Sigmoid colon (tissue), 7 donors: ENCODE measurements around the gene SYNGR1. TPM values are rescaled to one million over a fixed set of nuclear protein-coding genes. Genes with fewer than 3 reads are reported as not detected.

Experiments
- DNase-seq: peaks from one replicate; pipeline ENCODE4 v3.0.0-alpha.2; 2019
- H3K27ac ChIP-seq, 4 donors: fragments of 200-600 bp; sonication (generic); one replicate each; pipeline ENCODE4 v1.5.1; 2016 to 2019; ENCODE audit warnings: mild to moderate bottlenecking in 1 of 4
- H3K27me3 ChIP-seq, 3 donors: fragments of 200-600 bp; sonication (generic); one replicate each; pipeline ENCODE4 v1.5.1; 2019; ENCODE audit warnings: mild to moderate bottlenecking in 1 of 3
- H3K36me3 ChIP-seq, 4 donors: fragments of 200-600 bp; sonication (generic); one replicate each; pipeline ENCODE4 v1.5.1; 2016 to 2019
- H3K4me1 ChIP-seq, 4 donors: fragments of 200-600 bp; sonication (generic); one replicate each; pipeline ENCODE4 v1.5.1; 2017 to 2019
- H3K4me3 ChIP-seq, 4 donors: fragments of 200-600 bp; sonication (generic); one replicate each; pipeline ENCODE4 v1.5.1; 2017 to 2019; ENCODE audit warnings: mild to moderate bottlenecking in 2 of 4, moderate library complexity in 1 of 4
- H3K9me3 ChIP-seq, 4 donors: fragments of 200-600 bp in 3 of 4; sonication (generic) in 3 of 4; one replicate each; pipeline versions ENCODE4 v1.5.1 to v1.6.1; 2013 to 2019
- CTCF ChIP-seq, 4 experiments: fragments of 450-650 bp in 3 of 4; fragments of 200-600 bp in 1 of 4; IDR thresholded peaks; one replicate each; pipeline ENCODE4 v1.5.1; 2016 to 2019; ENCODE audit warnings: antibody characterized with exemption in 4 of 4, mild to moderate bottlenecking in 3 of 4, moderate library complexity in 2 of 4
- EP300 ChIP-seq, 4 donors: sonication (generic); formaldehyde crosslinking; IDR thresholded peaks; one replicate each; pipeline ENCODE4 v1.6.1; 2017; ENCODE audit warnings: antibody characterized with exemption in 4 of 4
- POLR2A ChIP-seq, 2 donors: fragments of 450-650 bp; IDR thresholded peaks; one replicate each; pipeline ENCODE4 v1.6.1; 2016; ENCODE audit warnings: antibody characterized with exemption in 2 of 2, mild to moderate bottlenecking in 2 of 2, moderate library complexity in 2 of 2
- POLR2AphosphoS5 ChIP-seq, 4 donors: sonication (generic); formaldehyde crosslinking; IDR thresholded peaks; one replicate each; pipeline ENCODE4 v1.6.1; 2017; ENCODE audit warnings: antibody characterized with exemption in 4 of 4
- WGBS, 2 donors: extraction: QIAGEN DNeasy Blood & Tissue Kit; methylation state at CpG; one replicate each; pipeline ENCODE4 v1.1.7; 2013; 5-methylcytosine and 5-hydroxymethylcytosine counted together
- intact Hi-C: fragments of 100-400 bp; cut with DNase I; formaldehyde crosslinking; loops from one replicate; pipeline ENCODE4 v1.15.1; 2023
- polyA plus RNA-seq, 3 donors: library from polyadenylated mRNA; stranded (reverse); fragments of 200-250 nt; gene quantifications; one replicate each; pipeline ENCODE4 v1.2.3, GENCODE V29; 2013
- total RNA-seq, 4 donors: library from RNA; depleted of rRNA; stranded (reverse); fragments of >200 nt; gene quantifications; one replicate each; pipeline ENCODE4 v1.1.0, GENCODE V29; 2016
- donor health status: healthy with polysubstance abuse.
- donor health status: Bipolar disorder and iron deficiency.
- donor health status: healthy.

SYNGR1 gene
- total RNA-seq: 10 to 100 TPM; 14.5 to 29.4 (median 20.2) TPM
- 1 to 10 TPM in 2 of 3 donors, under 1 TPM in 1; 0.69 to 8.4 (median 7.5) TPM for polyA plus RNA-seq

- H3K4me1 ChIP-seq: peaks cover 0 to 22% (median 19%) of the 10 kb centered on the region in 4 donors
- H3K27me3 ChIP-seq: no peaks in the 10 kb centered on the region
- peak within 1 kb of the TSS; percentile 63 to 98 (median 78) for H3K4me3 ChIP-seq
- 1% methylated on average over 87 of the region's 87 CpGs for WGBS, 2 donors
- no peak for DNase-seq
- TF ChIP-seq POLR2A (IDR thresholded peaks at IDR 0.05) (no peak), POLR2AphosphoS5 (IDR thresholded peaks at IDR 0.05) (peak in 2 of 4 donors; percentile 60 to 71)
- H3K36me3 ChIP-seq: no peaks in the 10 kb centered on the region
- H3K27ac ChIP-seq: peak within 1 kb of the TSS; percentile 72 to 82 (median 77)
- no peaks in the 10 kb centered on the region for H3K9me3 ChIP-seq
- intact Hi-C loops: loop anchor here (5.0 kb wide), 2 partner anchors 47 to 172 kb away; partner anchors contain the start of genes ATF4 and TAB1
Measured at GRCh38 chr22:39349967-39350726, at the start of gene SYNGR1. SYNGR1 (plus strand) TSS chr22:39349991; CDS start chr22:39350011, 20 bp downstream.

GRCh38 chr22:39300186-39300830, 49.5 kb upstream of the SYNGR1 start:
- DNase-seq: no peak
- peak overlapping the region; percentile 40 to 65 (median 56) for H3K27ac ChIP-seq
- peak overlapping the region in 2 of 4 donors; percentile 3 to 10 for H3K4me3 ChIP-seq
- WGBS, 2 donors: 5 to 18% methylated on average over 19 of the region's 19 CpGs
- TF ChIP-seq POLR2A (IDR thresholded peaks at IDR 0.05): no peak
- TF ChIP-seq POLR2AphosphoS5 (IDR thresholded peaks at IDR 0.05): peak in 2 of 4 donors; percentile 3 to 31
- no peak for TF ChIP-seq EP300 (IDR thresholded peaks at IDR 0.05)
- no peak for TF ChIP-seq CTCF (IDR thresholded peaks at IDR 0.05)
- no peaks in the 10 kb centered on the region for H3K9me3 ChIP-seq
- intact Hi-C loops: no loop called here
- H3K27me3 ChIP-seq: peaks cover 0 to 5% (median 0%) of the 10 kb centered on the region in 3 donors
- H3K4me1 ChIP-seq: peaks cover 0 to 28% (median 14%) of the 10 kb centered on the region in 4 donors
- H3K36me3 ChIP-seq: no peaks in the 10 kb centered on the region

- H3K4me3 ChIP-seq: no peak overlapping the region
- no peak for TF ChIP-seq EP300 (IDR thresholded peaks at IDR 0.05)
- TF ChIP-seq CTCF (IDR thresholded peaks at IDR 0.05): no peak
- no peak for TF ChIP-seq POLR2AphosphoS5 (IDR thresholded peaks at IDR 0.05)
- no peak for TF ChIP-seq POLR2A (IDR thresholded peaks at IDR 0.05)
- peaks cover 0 to 28% (median 14%) of the 10 kb centered on the region in 4 donors for H3K4me1 ChIP-seq
- 88 to 90% methylated on average over 9 of the region's 9 CpGs for WGBS, 2 donors
- no peaks in the 10 kb centered on the region for H3K9me3 ChIP-seq
- DNase-seq: no peak
- H3K27ac ChIP-seq: peak overlapping the region in 2 of 4 donors; percentile 40 to 65
- H3K36me3 ChIP-seq: no peaks in the 10 kb centered on the region
- intact Hi-C loops: no loop called here
- H3K27me3 ChIP-seq: peaks cover 0 to 5% (median 0%) of the 10 kb centered on the region in 3 donors
Measured at GRCh38 chr22:39301108-39301507, 48.7 kb upstream of the SYNGR1 start.

- 51 to 75% methylated on average over 7 of the region's 7 CpGs for WGBS, 2 donors
Measured at GRCh38 chr22:39301926-39302325, 47.9 kb upstream of the SYNGR1 start.

More at GRCh38 chr22:39301926-39302325, 47.9 kb upstream of the SYNGR1 start:
- no peak overlapping the region for H3K4me3 ChIP-seq
- TF ChIP-seq CTCF (IDR thresholded peaks at IDR 0.05): no peak
- no peak for TF ChIP-seq EP300 (IDR thresholded peaks at IDR 0.05)
- TF ChIP-seq POLR2AphosphoS5 (IDR thresholded peaks at IDR 0.05): no peak
- no peak for TF ChIP-seq POLR2A (IDR thresholded peaks at IDR 0.05)
- intact Hi-C loops: no loop called here
- no peak for DNase-seq
- no peaks in the 10 kb centered on the region for H3K9me3 ChIP-seq
- H3K36me3 ChIP-seq: no peaks in the 10 kb centered on the region
- H3K4me1 ChIP-seq: peaks cover 0 to 24% (median 11%) of the 10 kb centered on the region in 4 donors
- H3K27ac ChIP-seq: no peak overlapping the region
- H3K27me3 ChIP-seq: peaks cover 0 to 5% (median 0%) of the 10 kb centered on the region in 3 donors
